Panc1 (cell line): ENCODE data around the gene MAGEB4. TPM values are rescaled to one million over a fixed set of nuclear protein-coding genes. Genes with fewer than 3 reads are reported as not detected.

Source experiments
- ATAC-seq: fragments of 200-7000 bp; cut with Tn5 transposase; 2 replicates; pipeline ENCODE4 v1.9.1; 2020; ENCODE audit warnings: mild to moderate bottlenecking, moderate library complexity
- BruUV-seq: library from RNA; stranded (reverse); fragments of 400-500 nt; replicated peaks from 2 replicates; lab custom pipeline; 2021; lab: Mats Ljungman, UMichigan
- CTCF ChIA-PET: fragments of 300-600 bp; sonication (Branson Sonifier 250); formaldehyde crosslinking; loops from one replicate; lab custom pipeline; 2022; ENCODE audit warnings: antibody characterized with exemption; lab: Charles Lee
- POLR2A ChIA-PET: fragments of 300-600 bp; sonication (Branson Sonifier 250); formaldehyde crosslinking; loops from one replicate; lab custom pipeline; 2022; ENCODE audit warnings: antibody characterized with exemption; lab: Charles Lee
- DNase-seq: peaks from one replicate; pipeline ENCODE4 v3.0.0-alpha.2; 2010; ENCODE audit warnings: low read depth, low spot score
- H3K27ac ChIP-seq: 2 replicates; pipeline ENCODE4 v1.5.1; 2011; ENCODE audit warnings: mild to moderate bottlenecking, low read length, inconsistent platforms
- H3K27me3 ChIP-seq: fragments of 200-500 bp; sonication (Bioruptor generic); 2 replicates; pipeline ENCODE4 v1.6.0; 2014; ENCODE audit warnings: low read length, inconsistent platforms; ENCODE audit not compliant: control insufficient read depth, insufficient read depth
- H3K36me3 ChIP-seq: fragments of 200-500 bp; sonication (Bioruptor generic); 2 replicates; pipeline ENCODE4 v1.5.1; 2014; ENCODE audit warnings: inconsistent platforms, mild to moderate bottlenecking, low read length, moderate library complexity; ENCODE audit not compliant: control insufficient read depth, insufficient read depth
- H3K4me1 ChIP-seq: 2 replicates; pipeline ENCODE4 v1.5.1; 2011; ENCODE audit warnings: inconsistent platforms, mild to moderate bottlenecking, low read length, moderate library complexity; ENCODE audit not compliant: control insufficient read depth, insufficient read depth
- H3K4me3 ChIP-seq, 2 experiments: 2 replicates each; pipeline ENCODE4 v1.5.1; 2011 to 2012; ENCODE audit warnings: low read depth in 2 of 2, low read length in 2 of 2, mild to moderate bottlenecking in 2 of 2, inconsistent platforms in 1 of 2, moderate library complexity in 1 of 2
- H3K9me3 ChIP-seq: fragments of 200-500 bp; sonication (Bioruptor generic); 2 replicates; pipeline ENCODE4 v1.5.1; 2014; ENCODE audit warnings: low read depth, mild to moderate bottlenecking, inconsistent platforms, low read length, moderate library complexity; ENCODE audit not compliant: control insufficient read depth, insufficient read depth
- POLR2AphosphoS5 ChIP-seq: IDR thresholded peaks from 2 replicates; pipeline ENCODE4 v1.6.1; 2012; ENCODE audit warnings: mild to moderate bottlenecking, low read depth, low read length, moderate library complexity
- SIN3A ChIP-seq: IDR thresholded peaks from 2 replicates; pipeline ENCODE4 v1.6.1; 2012; ENCODE audit warnings: low read depth, mild to moderate bottlenecking, low read length, moderate library complexity, borderline replicate concordance; ENCODE audit not compliant: insufficient read depth
- TCF7L2 ChIP-seq: IDR thresholded peaks from 2 replicates; pipeline ENCODE4 v1.6.1; 2011; ENCODE audit warnings: mild to moderate bottlenecking, low read depth, low read length, inconsistent platforms
- in situ Hi-C: cut with HindIII; loops from 2 replicates; pipeline ENCODE4 v1.10.0; 2016; ENCODE audit warnings: low sequenced_read_pairs, low pct_unique_long_range_greater_than_20kb
- intact Hi-C: fragments of 100-400 bp; cut with micrococcal nuclease; formaldehyde crosslinking; loops from one replicate; pipeline ENCODE4 v1.10.0; 2022; ENCODE audit not compliant: unreplicated experiment
- total RNA-seq: library from RNA; stranded (reverse); gene quantifications from one replicate; pipeline ENCODE4 v1.2.1, GENCODE V29; 2021; ENCODE audit not compliant: unreplicated experiment
- TF ChIP-seq, protein P1 (sequence below), 2 experiments: IDR thresholded peaks; 2 replicates each; pipeline ENCODE4 v1.6.1; 2011 to 2012; ENCODE audit warnings: low read depth in 2 of 2, control low read depth in 1 of 2, low read length in 1 of 2, mild to moderate bottlenecking in 1 of 2, moderate library complexity in 1 of 2; ENCODE audit not compliant: insufficient read depth in 1 of 2
- TF ChIP-seq, protein P2 (sequence below): fragments of 450-650 bp; IDR thresholded peaks from 2 replicates; pipeline ENCODE4 v1.5.1; 2017; ENCODE audit warnings: mild to moderate bottlenecking

Gene MAGEB4
- total RNA-seq, 1 experiment from 2014 or later = not detected

DNA sequence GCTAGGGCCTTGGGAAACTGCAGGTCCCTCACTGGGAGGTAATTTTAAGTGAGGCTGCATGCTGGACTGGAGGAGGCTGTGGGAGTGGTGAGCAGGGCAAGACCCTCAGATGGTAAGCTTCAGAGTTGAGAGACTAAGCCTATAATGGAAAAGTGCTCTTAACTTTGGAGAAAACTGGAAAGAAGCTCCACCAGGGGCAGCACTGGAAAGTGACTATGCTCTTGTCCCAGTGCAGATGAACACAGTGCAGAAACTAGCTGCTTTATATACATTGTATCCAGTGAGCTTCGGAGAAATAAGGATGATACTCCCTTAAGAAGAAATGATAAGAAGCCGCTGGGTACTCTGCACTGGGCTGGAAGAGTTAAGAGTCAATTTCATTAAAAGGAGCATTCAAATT is 29.6 kb upstream of the MAGEB4 start:
- DNase-seq (no peak), ATAC-seq (no peak)
- Histone ChIP-seq H3K36me3 (no peaks in the 10 kb centered on the region), H3K27me3 (no peaks in the 10 kb centered on the region), H3K4me3 (no peak overlapping the region), H3K9me3 (no peaks in the 10 kb centered on the region), H3K27ac (no peak overlapping the region), H3K4me1 (no peaks in the 10 kb centered on the region)
- ChIA-PET POLR2A (no interaction called here), CTCF (no interaction called here)
- intact Hi-C loops = no loop called here
- in situ Hi-C loops = no loop called here
- TF ChIP-seq, protein P1, sequence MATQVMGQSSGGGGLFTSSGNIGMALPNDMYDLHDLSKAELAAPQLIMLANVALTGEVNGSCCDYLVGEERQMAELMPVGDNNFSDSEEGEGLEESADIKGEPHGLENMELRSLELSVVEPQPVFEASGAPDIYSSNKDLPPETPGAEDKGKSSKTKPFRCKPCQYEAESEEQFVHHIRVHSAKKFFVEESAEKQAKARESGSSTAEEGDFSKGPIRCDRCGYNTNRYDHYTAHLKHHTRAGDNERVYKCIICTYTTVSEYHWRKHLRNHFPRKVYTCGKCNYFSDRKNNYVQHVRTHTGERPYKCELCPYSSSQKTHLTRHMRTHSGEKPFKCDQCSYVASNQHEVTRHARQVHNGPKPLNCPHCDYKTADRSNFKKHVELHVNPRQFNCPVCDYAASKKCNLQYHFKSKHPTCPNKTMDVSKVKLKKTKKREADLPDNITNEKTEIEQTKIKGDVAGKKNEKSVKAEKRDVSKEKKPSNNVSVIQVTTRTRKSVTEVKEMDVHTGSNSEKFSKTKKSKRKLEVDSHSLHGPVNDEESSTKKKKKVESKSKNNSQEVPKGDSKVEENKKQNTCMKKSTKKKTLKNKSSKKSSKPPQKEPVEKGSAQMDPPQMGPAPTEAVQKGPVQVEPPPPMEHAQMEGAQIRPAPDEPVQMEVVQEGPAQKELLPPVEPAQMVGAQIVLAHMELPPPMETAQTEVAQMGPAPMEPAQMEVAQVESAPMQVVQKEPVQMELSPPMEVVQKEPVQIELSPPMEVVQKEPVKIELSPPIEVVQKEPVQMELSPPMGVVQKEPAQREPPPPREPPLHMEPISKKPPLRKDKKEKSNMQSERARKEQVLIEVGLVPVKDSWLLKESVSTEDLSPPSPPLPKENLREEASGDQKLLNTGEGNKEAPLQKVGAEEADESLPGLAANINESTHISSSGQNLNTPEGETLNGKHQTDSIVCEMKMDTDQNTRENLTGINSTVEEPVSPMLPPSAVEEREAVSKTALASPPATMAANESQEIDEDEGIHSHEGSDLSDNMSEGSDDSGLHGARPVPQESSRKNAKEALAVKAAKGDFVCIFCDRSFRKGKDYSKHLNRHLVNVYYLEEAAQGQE (IDR thresholded peaks at IDR 0.05; ENCODE audit: insufficient read depth in 1 of 2, low read depth in 2 of 2, low read length in 1 of 2) = no peak
- TF ChIP-seq, protein P2, sequence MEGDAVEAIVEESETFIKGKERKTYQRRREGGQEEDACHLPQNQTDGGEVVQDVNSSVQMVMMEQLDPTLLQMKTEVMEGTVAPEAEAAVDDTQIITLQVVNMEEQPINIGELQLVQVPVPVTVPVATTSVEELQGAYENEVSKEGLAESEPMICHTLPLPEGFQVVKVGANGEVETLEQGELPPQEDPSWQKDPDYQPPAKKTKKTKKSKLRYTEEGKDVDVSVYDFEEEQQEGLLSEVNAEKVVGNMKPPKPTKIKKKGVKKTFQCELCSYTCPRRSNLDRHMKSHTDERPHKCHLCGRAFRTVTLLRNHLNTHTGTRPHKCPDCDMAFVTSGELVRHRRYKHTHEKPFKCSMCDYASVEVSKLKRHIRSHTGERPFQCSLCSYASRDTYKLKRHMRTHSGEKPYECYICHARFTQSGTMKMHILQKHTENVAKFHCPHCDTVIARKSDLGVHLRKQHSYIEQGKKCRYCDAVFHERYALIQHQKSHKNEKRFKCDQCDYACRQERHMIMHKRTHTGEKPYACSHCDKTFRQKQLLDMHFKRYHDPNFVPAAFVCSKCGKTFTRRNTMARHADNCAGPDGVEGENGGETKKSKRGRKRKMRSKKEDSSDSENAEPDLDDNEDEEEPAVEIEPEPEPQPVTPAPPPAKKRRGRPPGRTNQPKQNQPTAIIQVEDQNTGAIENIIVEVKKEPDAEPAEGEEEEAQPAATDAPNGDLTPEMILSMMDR = no peak
- no peak for TF ChIP-seq POLR2AphosphoS5
- no peak for TF ChIP-seq TCF7L2
- TF ChIP-seq SIN3A = no peak
- BruUV-seq = no TSS peak

DNA sequence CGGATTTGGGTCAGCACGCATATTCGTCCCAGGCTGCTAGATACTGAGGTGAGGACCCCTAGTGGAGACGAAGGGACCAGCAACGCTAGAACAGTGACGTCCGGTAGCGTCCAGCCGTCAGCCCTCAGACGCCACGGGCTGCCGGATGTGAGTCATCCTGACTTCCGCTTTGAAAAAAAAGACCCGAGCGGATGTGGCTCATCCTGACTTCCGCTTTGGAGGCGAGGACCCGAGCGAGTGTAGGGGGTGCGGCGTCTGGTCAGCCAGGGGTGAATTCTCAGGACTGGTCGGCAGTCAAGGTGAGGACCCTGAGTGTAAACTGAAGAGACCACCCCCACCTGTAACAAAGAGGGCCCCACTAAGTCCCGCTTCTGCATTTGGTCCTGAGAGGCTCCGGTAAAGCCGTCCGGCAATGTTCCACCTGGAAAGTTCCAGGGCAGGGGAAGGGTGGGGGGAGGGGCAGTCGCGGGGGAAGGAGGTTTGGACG is 26.4 kb upstream of the MAGEB4 start, which contains the start of gene MAGEB2:
Gene MAGEB2 (plus strand): TSS at position 207 of the 487 bp plus-strand sequence. CDS start 3,018 bp downstream, outside the sequence.
- H3K36me3 ChIP-seq = no peaks in the 10 kb centered on the region
- ATAC-seq = no peak
- H3K4me1 ChIP-seq = no peaks in the 10 kb centered on the region
- no peaks in the 10 kb centered on the region for H3K27me3 ChIP-seq
- POLR2A ChIA-PET = no interaction called here
- H3K27ac ChIP-seq = no peak within 1 kb of the TSS
- H3K9me3 ChIP-seq = no peaks in the 10 kb centered on the region
- BruUV-seq = no TSS peak
- CTCF ChIA-PET = no interaction called here
- TF ChIP-seq SIN3A (no peak), POLR2AphosphoS5 (no peak), TCF7L2 (no peak)
- TF ChIP-seq, protein P1 (IDR thresholded peaks at IDR 0.05; ENCODE audit: insufficient read depth in 1 of 2, low read depth in 2 of 2, low read length in 1 of 2) = no peak
- TF ChIP-seq, protein P2 = no peak
- intact Hi-C loops (no loop called here), in situ Hi-C loops (no loop called here)
- H3K4me3 ChIP-seq = no peak within 1 kb of the TSS
- DNase-seq = no peak
